Retinal pigment epithelial cell (primary cell): ENCODE data around the gene B3GNT8.
"Not testable (repeated sequence)": the region's sequence is repeated elsewhere in the genome, so short reads cannot be mapped to it uniquely, and the experiment has no call there.

ENCODE experiments used
- DNase-seq: peaks from one replicate; pipeline ENCODE4 v3.0.0-alpha.2; 2010; ENCODE audit warnings: low read depth
- H3K4me3 ChIP-seq: 2 replicates; pipeline ENCODE4 v1.5.1; 2011; ENCODE audit warnings: mild to moderate bottlenecking, low read length, control low read depth, moderate library complexity
- CTCF ChIP-seq: conservative IDR thresholded peaks from 2 replicates; pipeline ENCODE4 v1.5.1; 2011; ENCODE audit warnings: low read depth, low read length, control low read depth, inconsistent platforms

The B3GNT8 gene

GRCh38 chr19:41398050-41398418, 29.1 kb downstream of the B3GNT8 start:
- no peak for DNase-seq
- TF ChIP-seq CTCF = no peak
- peak overlapping the region; percentile 100 for H3K4me3 ChIP-seq

GRCh38 chr19:41397086-41398049, 29.8 kb downstream of the B3GNT8 start, which contains the start of the genes BCKDHA and EXOSC5:
BCKDHA (plus strand) TSS chr19:41397818; CDS start chr19:41397828, 10 bp downstream.
EXOSC5 (minus strand) TSS chr19:41397359; CDS start chr19:41397328, 31 bp downstream.
- TF ChIP-seq CTCF = no peak
- DNase-seq = peak; percentile 99
- H3K4me3 ChIP-seq = peak within 1 kb of the TSS; percentile 100

GRCh38 chr19:41395355-41395754, 31.8 kb downstream of the B3GNT8 start:
- TF ChIP-seq CTCF = no peak
- no peak overlapping the region for H3K4me3 ChIP-seq
- DNase-seq = no peak

- no peak overlapping the region for H3K4me3 ChIP-seq
- no peak for TF ChIP-seq CTCF
- no peak for DNase-seq
Observed at GRCh38 chr19:41392775-41393174, 34.4 kb downstream of the B3GNT8 start.

GRCh38 chr19:41391618-41392017, 35.6 kb downstream of the B3GNT8 start:
- DNase-seq = no peak
- TF ChIP-seq CTCF = no peak
- no peak overlapping the region for H3K4me3 ChIP-seq

GRCh38 chr19:41386442-41386841, 40.7 kb downstream of the B3GNT8 start:
- TF ChIP-seq CTCF = no peak
- no peak overlapping the region for H3K4me3 ChIP-seq
- no peak for DNase-seq

GRCh38 chr19:41384351-41384750, 42.8 kb downstream of the B3GNT8 start:
- DNase-seq = no peak
- TF ChIP-seq CTCF = no peak
- H3K4me3 ChIP-seq = no peak overlapping the region

- DNase-seq, H3K4me3 ChIP-seq: not testable (repeated sequence)
Observed at GRCh38 chr19:41381536-41381935, 45.6 kb downstream of the B3GNT8 start.
